HG02981 (cell line): Measurements from ENCODE around the gene CAPN13.

Experiments used
- ATAC-seq: cut with Tn5 transposase; IDR thresholded peaks from one replicate; pipeline ENCODE4 v1.9.1; 2021; ENCODE audit warnings: mild to moderate bottlenecking, moderate library complexity; ENCODE audit not compliant: unreplicated experiment

CAPN13 gene

GRCh38 chr2:30764021-30764800 lies 43.0 kb downstream of the CAPN13 start:
- no peak for ATAC-seq

- ATAC-seq = no peak
These were observed 44.0 kb downstream of the CAPN13 start for GRCh38 chr2:30763151-30763660.

DNA sequence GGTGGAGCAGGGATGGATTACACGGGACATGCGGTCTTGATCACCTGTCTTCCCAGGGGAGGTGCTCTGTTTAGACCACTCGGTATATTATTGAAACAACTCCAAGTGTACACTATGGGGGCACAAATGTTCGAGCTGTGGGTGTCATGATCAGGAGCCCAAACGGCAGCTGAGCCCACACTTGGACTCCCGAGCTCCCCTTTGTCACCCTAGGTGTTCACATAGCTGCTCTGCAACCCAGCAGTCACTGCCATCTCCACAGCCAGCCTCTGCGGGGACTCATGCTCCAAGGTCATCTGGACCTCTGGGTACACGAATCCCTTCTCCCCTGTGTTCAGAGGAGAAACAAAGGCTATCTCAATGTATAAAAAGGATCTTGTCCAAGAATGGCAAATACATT lies 46.0 kb downstream of the CAPN13 start:
- ATAC-seq = no peak

- ATAC-seq = no peak
These were observed 47.8 kb downstream of the CAPN13 start for GRCh38 chr2:30759481-30759880.

GRCh38 chr2:30758191-30758651 lies 49.0 kb downstream of the CAPN13 start:
- no peak for ATAC-seq

DNA sequence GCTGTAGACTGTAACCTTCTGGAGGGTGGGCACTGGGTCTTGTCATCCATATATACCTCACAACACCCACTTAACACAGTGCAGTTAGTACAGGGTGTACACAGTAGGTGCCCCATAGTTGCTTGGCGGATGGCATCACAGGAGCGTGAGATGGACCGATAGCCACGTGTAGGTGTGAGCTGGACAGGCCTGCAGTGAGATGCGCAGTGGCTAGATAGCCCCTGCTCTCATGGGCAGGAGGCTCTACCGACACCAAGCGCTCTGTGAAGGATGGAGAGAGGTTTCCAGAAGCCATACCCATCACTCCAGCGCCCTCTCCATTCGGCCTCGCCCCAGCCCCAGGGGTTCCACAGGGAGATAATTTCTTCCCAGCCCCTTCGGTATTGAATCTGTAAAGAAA lies 49.5 kb downstream of the CAPN13 start:
- ATAC-seq = no peak

DNA sequence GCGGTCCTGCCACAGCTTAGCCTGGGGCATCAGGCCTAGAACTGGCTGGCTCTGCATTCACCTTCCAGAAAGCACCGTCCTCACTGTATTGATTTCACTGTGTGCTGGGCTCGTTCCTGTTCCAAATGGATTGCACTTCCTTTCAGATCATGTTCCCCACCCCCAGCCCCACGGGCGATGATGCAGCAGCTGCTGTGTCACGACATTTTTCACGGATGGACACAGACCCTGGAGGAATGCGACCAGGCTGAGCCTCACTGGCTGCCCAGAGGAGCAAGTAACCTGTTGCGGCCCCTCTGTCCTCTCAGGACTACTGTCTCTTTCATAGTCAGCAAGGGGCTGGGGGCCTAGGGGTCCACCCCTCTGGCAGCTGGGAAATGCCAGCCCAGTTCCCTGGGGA lies 50.3 kb downstream of the CAPN13 start:
- no peak for ATAC-seq

- ATAC-seq = no peak
These were observed 51.1 kb downstream of the CAPN13 start for GRCh38 chr2:30756051-30756719.

GRCh38 chr2:30753630-30754029 lies 53.6 kb downstream of the CAPN13 start:
- no peak for ATAC-seq

DNA sequence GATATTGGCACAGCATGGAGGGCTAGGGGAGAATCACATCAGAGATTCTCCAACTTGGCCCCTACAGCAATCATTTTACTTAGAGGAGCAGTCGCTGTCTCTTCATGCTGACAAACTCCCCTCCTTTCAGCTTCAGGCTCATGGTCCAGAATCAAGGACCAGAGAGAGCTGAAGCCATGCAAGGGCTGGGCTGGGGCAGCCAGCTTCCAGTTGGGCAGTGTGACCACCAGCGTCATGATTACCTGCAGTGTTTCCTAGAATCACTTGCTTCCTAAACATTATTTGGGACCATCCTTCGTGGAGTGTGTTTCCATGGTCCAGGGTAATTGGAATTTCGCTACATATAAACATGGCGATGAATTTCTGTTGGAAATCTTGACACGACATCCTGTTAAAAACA lies 54.4 kb downstream of the CAPN13 start:
- no peak for ATAC-seq

DNA sequence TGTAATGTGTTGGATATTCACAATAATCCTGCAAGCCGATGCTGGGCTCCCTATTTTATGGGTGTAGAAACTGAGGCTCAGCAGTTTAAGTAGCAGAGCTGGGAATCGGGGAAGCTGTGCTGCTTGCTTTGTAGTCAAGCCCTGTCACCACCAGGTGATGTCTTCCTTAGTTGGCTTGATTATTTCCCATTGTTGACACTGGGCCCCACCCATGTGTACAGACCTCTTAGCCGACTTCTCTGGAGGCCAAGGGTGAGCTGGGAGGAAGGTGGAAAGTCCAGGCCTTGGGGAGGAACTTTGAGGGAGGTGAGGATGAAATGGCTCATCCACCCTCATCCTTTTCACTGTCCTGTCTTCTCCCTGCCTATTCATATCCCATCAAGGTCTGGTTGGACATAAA lies 60.0 kb downstream of the CAPN13 start:
- ATAC-seq = no peak

- ATAC-seq = no peak
These were observed 62.4 kb downstream of the CAPN13 start for GRCh38 chr2:30744823-30745222.

- ATAC-seq = no peak
These were observed 65.7 kb downstream of the CAPN13 start for GRCh38 chr2:30741576-30741975.

- ATAC-seq = no peak
These were observed 68.9 kb downstream of the CAPN13 start for GRCh38 chr2:30738141-30738911.

DNA sequence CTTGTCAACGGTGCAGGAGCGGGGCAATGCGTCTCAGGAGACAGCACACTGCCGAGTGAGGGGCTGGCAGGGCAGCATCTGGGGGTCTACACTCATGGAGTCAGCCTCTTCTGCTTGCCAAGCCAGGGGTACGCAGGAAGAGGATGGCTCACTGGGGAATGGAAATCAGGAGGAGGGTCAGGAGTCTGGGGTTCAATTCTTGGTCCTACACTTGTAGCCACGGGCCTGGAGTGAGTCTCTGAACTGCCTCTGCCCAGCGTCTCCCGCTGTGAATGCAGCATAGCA lies 70.0 kb downstream of the CAPN13 start:
- ATAC-seq = no peak

- ATAC-seq = no peak
These were observed 70.6 kb downstream of the CAPN13 start for GRCh38 chr2:30736461-30737325.

- ATAC-seq = no peak
These were observed 73.2 kb downstream of the CAPN13 start for GRCh38 chr2:30733876-30734520.

- no peak for ATAC-seq
These were observed 74.4 kb downstream of the CAPN13 start for GRCh38 chr2:30732876-30733275.

DNA sequence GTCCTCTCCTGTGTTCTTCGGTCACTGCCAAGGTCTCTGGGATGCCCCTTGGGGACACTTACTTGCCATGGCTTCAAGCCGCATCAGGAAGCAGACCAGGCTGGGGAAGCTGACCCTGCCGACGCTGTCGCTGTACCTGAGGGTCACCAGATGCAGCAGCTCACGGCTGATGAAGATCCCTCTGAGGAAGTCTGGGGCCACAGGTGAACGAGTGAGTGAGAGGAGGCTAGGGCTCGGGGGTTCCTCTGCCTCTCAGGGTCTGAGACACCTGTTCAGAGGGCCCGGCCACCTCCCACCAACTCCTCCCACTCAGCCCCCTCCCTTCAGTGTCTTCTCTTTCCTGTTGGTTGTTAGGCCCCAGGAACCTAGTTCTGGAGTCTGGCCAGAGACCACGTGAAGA lies 74.9 kb downstream of the CAPN13 start:
- no peak for ATAC-seq

DNA sequence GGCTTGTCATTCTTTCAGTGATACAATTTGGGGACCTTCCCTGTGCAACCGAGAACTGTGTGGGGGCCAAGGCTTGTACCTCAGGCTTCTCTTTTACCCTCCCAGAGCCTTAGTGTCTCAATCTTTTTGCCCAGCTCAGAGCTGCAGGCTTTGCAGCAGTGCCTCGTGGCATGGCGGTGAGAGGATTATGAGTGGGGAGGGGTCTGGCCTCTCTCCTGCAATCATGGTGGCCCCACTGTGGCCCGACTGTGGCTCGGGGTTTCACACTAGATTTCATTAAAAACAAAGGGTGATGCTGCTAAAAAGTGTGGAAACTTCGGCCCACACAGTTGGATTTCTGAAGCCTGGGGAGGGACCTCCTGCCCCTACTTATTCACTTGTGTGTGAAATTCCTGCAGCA lies 75.5 kb downstream of the CAPN13 start:
- no peak for ATAC-seq
